Fibroblast of villous mesenchyme (primary cell): ENCODE results near the gene KCNQ1. TPM values are rescaled to one million over a fixed set of nuclear protein-coding genes. Genes with fewer than 3 reads are reported as not detected.

Experiments used
- DNase-seq: peaks from one replicate; pipeline ENCODE4 v3.0.0-alpha.2; 2010; ENCODE audit warnings: low read depth
- H3K4me3 ChIP-seq: 2 replicates; pipeline ENCODE4 v1.5.1; 2011; ENCODE audit warnings: low read depth, mild to moderate bottlenecking, low read length
- total RNA-seq: library from RNA; depleted of rRNA; stranded (reverse); fragments of >200 nt; gene quantifications from 2 replicates; pipeline ENCODE4 v1.2.3, GENCODE V29; 2012
- TF ChIP-seq, protein P1 (sequence below): IDR thresholded peaks from 2 replicates; pipeline ENCODE4 v1.5.1; 2012; ENCODE audit warnings: low read depth, mild to moderate bottlenecking, low read length; ENCODE audit not compliant: insufficient read depth

KCNQ1 gene
- total RNA-seq, 1 donor: not detected

DNA sequence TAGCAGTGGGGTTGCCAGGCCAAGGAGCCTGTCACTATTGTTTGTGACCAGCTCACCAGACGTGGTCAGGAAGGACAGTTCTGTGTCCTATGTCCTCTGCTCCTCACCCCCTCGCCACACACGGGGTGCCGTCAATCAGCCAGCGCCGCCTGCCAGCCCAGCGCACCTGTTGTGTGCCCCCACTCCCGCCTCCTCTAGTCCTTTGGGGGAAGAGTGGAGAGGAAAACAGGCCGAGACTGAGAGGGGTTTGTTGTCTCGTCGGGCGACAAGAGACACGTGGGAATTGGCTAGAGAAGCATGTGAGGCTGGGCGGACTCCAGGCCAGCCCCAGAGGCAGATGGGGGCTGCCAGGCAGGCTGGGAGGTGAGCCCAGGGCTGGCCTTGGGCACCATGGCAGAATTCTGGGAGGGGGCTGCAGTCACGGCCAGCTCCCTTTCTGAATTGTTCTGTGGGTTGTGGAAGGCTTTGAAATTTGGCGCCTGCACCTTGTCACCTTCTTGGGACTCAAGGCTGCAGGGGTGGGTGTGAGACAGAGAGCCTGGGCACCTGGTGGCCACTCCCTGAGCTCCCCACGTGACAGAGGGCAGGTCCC is 258.1 kb downstream of the KCNQ1 start:
- no peak overlapping the region for H3K4me3 ChIP-seq

DNA sequence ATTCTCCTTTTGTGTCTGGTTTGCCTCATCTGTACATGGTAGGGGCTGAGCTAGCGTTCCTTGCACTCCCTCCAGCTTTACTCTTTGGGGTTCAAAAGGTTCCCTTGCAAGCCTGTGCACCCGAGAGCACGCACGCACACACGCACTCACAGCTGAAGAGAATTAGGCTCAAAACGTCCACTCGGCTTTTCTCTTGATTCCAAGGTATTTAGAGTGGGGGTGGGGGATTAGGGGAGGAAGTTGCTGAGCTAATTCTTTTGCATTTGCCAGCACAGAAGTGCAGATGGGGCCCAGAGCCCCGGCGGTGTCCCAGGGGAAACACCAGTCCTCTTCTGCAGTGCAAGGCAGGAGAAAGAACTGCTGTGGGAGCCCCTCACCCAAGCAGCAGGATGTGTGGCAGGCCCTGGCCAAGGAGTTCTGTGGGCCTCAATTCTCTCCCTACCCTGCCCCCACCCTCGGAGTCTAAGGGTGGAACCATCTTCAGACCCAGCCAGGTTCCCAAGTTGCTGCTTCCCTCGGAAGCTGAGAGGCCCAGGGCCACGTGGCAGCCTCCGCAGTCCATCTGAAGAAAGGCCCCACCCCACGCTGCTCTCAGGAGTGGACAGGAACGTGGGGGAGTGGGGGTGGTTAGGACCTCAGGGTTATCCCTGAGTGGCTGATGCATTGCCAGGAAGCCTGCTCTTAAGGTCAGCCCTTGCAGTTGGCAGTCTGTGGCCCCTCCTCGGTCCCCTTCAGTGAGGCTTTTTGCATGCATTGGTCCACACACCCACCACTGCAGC is 258.7 kb downstream of the KCNQ1 start:
- peak; percentile 73 for DNase-seq
- no peak overlapping the region for H3K4me3 ChIP-seq
- TF ChIP-seq, protein P1, sequence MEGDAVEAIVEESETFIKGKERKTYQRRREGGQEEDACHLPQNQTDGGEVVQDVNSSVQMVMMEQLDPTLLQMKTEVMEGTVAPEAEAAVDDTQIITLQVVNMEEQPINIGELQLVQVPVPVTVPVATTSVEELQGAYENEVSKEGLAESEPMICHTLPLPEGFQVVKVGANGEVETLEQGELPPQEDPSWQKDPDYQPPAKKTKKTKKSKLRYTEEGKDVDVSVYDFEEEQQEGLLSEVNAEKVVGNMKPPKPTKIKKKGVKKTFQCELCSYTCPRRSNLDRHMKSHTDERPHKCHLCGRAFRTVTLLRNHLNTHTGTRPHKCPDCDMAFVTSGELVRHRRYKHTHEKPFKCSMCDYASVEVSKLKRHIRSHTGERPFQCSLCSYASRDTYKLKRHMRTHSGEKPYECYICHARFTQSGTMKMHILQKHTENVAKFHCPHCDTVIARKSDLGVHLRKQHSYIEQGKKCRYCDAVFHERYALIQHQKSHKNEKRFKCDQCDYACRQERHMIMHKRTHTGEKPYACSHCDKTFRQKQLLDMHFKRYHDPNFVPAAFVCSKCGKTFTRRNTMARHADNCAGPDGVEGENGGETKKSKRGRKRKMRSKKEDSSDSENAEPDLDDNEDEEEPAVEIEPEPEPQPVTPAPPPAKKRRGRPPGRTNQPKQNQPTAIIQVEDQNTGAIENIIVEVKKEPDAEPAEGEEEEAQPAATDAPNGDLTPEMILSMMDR: no peak

More for the DNA sequence above, 258.1 kb downstream of the KCNQ1 start:
- DNase-seq: no peak
- TF ChIP-seq, protein P1: no peak

DNA sequence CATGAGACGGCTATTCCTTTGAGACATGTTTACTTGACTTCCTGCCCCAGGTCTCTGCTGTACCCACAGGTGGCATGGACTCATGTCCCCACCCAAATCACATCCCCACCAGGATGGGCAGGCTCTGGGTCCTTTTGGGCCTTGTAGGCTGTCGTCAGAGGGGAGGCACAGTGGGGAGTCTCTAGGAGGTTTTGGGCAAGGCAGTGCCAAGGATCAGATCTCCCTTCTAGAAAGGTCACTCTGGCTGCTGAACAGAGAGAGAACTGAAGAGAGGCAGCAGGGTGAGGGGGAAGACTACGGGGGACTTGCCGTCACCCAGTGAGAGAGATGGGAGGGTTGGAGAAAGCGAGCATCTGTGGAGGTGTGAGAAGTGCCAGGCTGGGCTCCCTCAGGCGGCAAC is 259.5 kb downstream of the KCNQ1 start:
- DNase-seq: no peak
- H3K4me3 ChIP-seq: no peak overlapping the region
- TF ChIP-seq, protein P1: no peak

DNA sequence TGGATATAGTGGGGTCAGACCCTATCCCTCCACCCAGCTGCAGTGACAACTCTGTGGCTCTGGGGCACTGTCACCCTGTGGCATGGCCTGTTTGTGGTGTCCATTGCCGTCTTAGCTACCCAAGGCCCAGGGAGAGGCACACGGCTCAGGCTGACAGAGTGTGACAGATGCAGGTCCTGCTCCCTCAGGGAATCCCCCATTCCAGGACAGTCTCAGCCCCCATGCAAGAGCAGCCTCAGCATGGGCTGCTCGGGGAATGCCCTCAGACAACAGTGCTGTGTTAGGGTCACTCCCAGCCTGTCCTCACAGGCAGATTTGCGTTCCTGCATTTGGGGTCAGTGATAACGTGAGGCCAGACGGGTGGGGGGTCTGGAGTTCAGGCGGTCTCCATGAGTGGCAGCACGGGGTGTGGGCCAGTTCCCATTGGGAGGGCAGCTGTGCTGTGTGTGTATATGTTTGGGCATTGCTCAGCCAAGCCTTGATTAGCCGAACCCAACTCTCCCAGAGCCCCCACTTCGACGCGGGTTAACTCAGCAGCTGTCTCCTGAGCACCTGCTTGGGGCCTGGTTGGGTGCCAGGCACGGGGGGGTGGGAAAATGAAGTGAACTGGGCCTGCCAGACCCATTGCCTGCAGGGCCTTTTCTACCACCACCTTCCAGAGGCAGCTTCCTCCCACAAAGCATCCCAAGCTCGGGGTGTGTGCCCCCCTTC is 260.2 kb downstream of the KCNQ1 start:
- TF ChIP-seq, protein P1: no peak
- H3K4me3 ChIP-seq: no peak overlapping the region
- no peak for DNase-seq

DNA sequence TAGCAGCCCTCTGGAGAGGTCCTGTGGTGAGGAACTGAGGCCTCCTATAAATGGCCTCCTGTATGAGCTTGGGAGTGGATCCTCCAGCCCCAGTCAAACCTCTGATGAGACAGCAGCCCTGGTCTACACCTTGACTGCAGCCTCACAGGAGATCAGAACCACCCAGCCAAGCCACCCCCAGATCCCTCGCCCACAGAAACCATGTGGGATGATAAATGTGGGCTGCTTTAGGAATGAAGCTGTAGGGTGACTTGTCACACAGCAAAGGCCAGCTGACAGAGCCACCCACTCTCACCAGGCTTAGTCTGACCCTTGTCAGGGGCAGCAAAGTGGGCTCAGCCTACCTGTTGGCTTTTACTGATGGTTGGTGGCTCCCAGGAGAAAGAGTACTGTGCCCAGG is 261.5 kb downstream of the KCNQ1 start:
- TF ChIP-seq, protein P1: no peak
- DNase-seq: no peak

DNA sequence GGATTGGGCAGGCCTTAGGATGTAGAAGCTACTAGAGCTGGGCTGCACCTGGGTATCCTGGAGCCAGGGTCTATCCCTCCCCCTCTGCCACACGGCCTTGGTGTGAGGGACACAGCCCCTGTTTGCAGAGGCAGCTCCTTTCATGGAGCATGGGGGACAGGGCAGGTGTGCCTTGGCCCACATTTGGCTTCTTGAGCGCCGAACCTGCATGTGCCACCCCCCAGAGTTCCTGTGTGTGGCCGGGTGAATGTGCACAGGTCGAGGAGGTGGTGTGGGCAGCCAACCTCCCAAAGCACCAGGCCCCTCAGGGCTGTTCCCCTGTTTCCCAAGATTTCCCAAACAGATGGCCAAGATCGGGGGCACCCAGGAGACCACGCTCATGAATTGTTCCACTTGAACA is 262.9 kb downstream of the KCNQ1 start:
- TF ChIP-seq, protein P1: no peak
- no peak for DNase-seq

More for the DNA sequence above, 261.5 kb downstream of the KCNQ1 start:
- H3K4me3 ChIP-seq: no peak overlapping the region

More for the DNA sequence above, 262.9 kb downstream of the KCNQ1 start:
- no peak overlapping the region for H3K4me3 ChIP-seq
